ENCODE measurements around the gene PCDHA9. TPM values are rescaled to one million over a fixed set of nuclear protein-coding genes. Genes with fewer than 3 reads are reported as not detected.
"Not testable (repeated sequence)": the region's sequence is repeated elsewhere in the genome, so short reads cannot be mapped to it uniquely, and the experiment has no call there.

Gene PCDHA9
- under 0.01 TPM in 2 replicates for total RNA-seq

GRCh38 chr5:140848139-140849102, at the start of gene PCDHA9:
Gene PCDHA9, plus strand, starts transcription at chr5:140848382. Its CDS starts 114 bp downstream, at chr5:140848496.
- not testable (repeated sequence) for DNase-seq

- DNase-seq, result peak; percentile 65
Measured at GRCh38 chr5:140800816-140801493, 47.2 kb upstream of the PCDHA9 start, which contains the start of gene PCDHA3. Gene PCDHA3, plus strand, starts transcription at chr5:140801057.

GRCh38 chr5:140801494-140801841, 46.7 kb upstream of the PCDHA9 start:
- DNase-seq, result peak; percentile 44

GRCh38 chr5:140802381-140802780, 45.8 kb upstream of the PCDHA9 start:
- not testable (repeated sequence) for DNase-seq

- no peak for DNase-seq
Measured at GRCh38 chr5:140802781-140803271, 45.4 kb upstream of the PCDHA9 start.

- DNase-seq, result peak; percentile 38
Measured at GRCh38 chr5:140806834-140807775, 41.1 kb upstream of the PCDHA9 start, which contains the start of gene PCDHA4. Gene PCDHA4, plus strand, starts transcription at chr5:140807068.

GRCh38 chr5:140808241-140808888, 39.8 kb upstream of the PCDHA9 start:
- not testable (repeated sequence) for DNase-seq

- no peak for DNase-seq
Measured at GRCh38 chr5:140808889-140809291, 39.3 kb upstream of the PCDHA9 start.

- peak; percentile 54 for DNase-seq
Measured at GRCh38 chr5:140821375-140822280, 26.6 kb upstream of the PCDHA9 start, which contains the start of gene PCDHA5. Gene PCDHA5, plus strand, starts transcription at chr5:140821613.

GRCh38 chr5:140822281-140822629, 25.9 kb upstream of the PCDHA9 start:
- no peak for DNase-seq

- DNase-seq, result not testable (repeated sequence)
Measured at GRCh38 chr5:140822969-140823368, 25.2 kb upstream of the PCDHA9 start.

GRCh38 chr5:140823475-140823874, 24.7 kb upstream of the PCDHA9 start:
- DNase-seq, result no peak

- DNase-seq, result peak; percentile 32
Measured at GRCh38 chr5:140827704-140828361, 20.3 kb upstream of the PCDHA9 start, which contains the start of gene PCDHA6. Gene PCDHA6, plus strand, starts transcription at chr5:140827960. Its CDS starts 132 bp downstream, at chr5:140828092.

- DNase-seq, result no peak
Measured at GRCh38 chr5:140828362-140828737, 19.8 kb upstream of the PCDHA9 start.

- not testable (repeated sequence) for DNase-seq
Measured at GRCh38 chr5:140829511-140830501, 18.4 kb upstream of the PCDHA9 start.

- DNase-seq, result peak; percentile 43
Measured at GRCh38 chr5:140833993-140834392, 14.2 kb upstream of the PCDHA9 start, which contains the start of gene PCDHA7. Gene PCDHA7, plus strand, starts transcription at chr5:140834269. Its CDS starts 115 bp downstream, at chr5:140834384.

- not testable (repeated sequence) for DNase-seq
Measured at GRCh38 chr5:140834439-140835008, 13.7 kb upstream of the PCDHA9 start.

Data from dermis blood vessel endothelial cell (primary cell).